Chondrocyte (in vitro differentiated cells): ENCODE measurements around the gene RPLP2. TPM values are rescaled to one million over a fixed set of nuclear protein-coding genes. Genes with fewer than 3 reads are reported as not detected.
A peak's percentile ranks its signal among the peaks of the same experiment; 100 is the strongest.

Experiments
- DNase-seq: peaks from one replicate; pipeline ENCODE4 v3.0.0; 2021; ENCODE audit warnings: mixed read lengths, low spot score
- H3K27ac Mint-ChIP-seq: one replicate; pipeline ENCODE4 v1.8.0; 2021; ENCODE audit warnings: mild to moderate bottlenecking, moderate library complexity, mixed read lengths; ENCODE audit not compliant: unreplicated experiment
- H3K27me3 Mint-ChIP-seq: 2 replicates; pipeline ENCODE4 v1.8.0; 2021; ENCODE audit warnings: low read depth, mixed read lengths
- H3K36me3 Mint-ChIP-seq: 2 replicates; pipeline ENCODE4 v1.8.0; 2021; ENCODE audit warnings: low read depth, mixed read lengths
- H3K4me1 Mint-ChIP-seq: 2 replicates; pipeline ENCODE4 v1.8.0; 2021; ENCODE audit warnings: low read depth, mild to moderate bottlenecking, mixed read lengths
- H3K4me3 Mint-ChIP-seq: one replicate; pipeline ENCODE4 v1.8.0; 2021; ENCODE audit warnings: mild to moderate bottlenecking, moderate library complexity, mixed read lengths; ENCODE audit not compliant: unreplicated experiment
- H3K9me3 Mint-ChIP-seq: 2 replicates; pipeline ENCODE4 v1.8.0; 2021; ENCODE audit warnings: low read depth, mixed read lengths
- CTCF ChIP-seq: fragments of 200-600 bp; sonication (generic); IDR thresholded peaks from 2 replicates; pipeline ENCODE4 v1.5.0; 2021; ENCODE audit warnings: antibody characterized with exemption, mild to moderate bottlenecking, moderate library complexity
- total RNA-seq: library from RNA; stranded (reverse); gene quantifications from 3 replicates; pipeline ENCODE4 v1.2.1, GENCODE V29; 2021

The RPLP2 gene
- total RNA-seq, 1 donor from 2014 or later, result 1,171 TPM

GRCh38 chr11:847876-848275 is 38.1 kb downstream of the RPLP2 start:
- no peaks in the 10 kb centered on the region for H3K9me3 Mint-ChIP-seq
- DNase-seq, result no peak
- no peak overlapping the region for H3K4me3 Mint-ChIP-seq
- H3K4me1 Mint-ChIP-seq, result peaks cover 38% of the 10 kb centered on the region
- H3K27me3 Mint-ChIP-seq, result no peaks in the 10 kb centered on the region
- no peak overlapping the region for H3K27ac Mint-ChIP-seq
- H3K36me3 Mint-ChIP-seq, result no peaks in the 10 kb centered on the region
- no peak for TF ChIP-seq CTCF

- Mint-ChIP-seq H3K27me3 (no peaks in the 10 kb centered on the region), H3K9me3 (no peaks in the 10 kb centered on the region), H3K36me3 (no peaks in the 10 kb centered on the region), H3K27ac (no peak overlapping the region), H3K4me1 (peaks cover 35% of the 10 kb centered on the region), H3K4me3 (no peak overlapping the region)
- peak; percentile 85 for TF ChIP-seq CTCF
- no peak for DNase-seq
Observed at GRCh38 chr11:848380-848931, 38.7 kb downstream of the RPLP2 start.

GRCh38 chr11:849104-849824 is 39.5 kb downstream of the RPLP2 start:
- no peaks in the 10 kb centered on the region for H3K9me3 Mint-ChIP-seq
- no peak for TF ChIP-seq CTCF
- H3K4me1 Mint-ChIP-seq, result peaks cover 27% of the 10 kb centered on the region
- H3K4me3 Mint-ChIP-seq, result peak overlapping the region; percentile 64
- H3K27ac Mint-ChIP-seq, result no peak overlapping the region
- no peak for DNase-seq
- no peaks in the 10 kb centered on the region for H3K27me3 Mint-ChIP-seq
- H3K36me3 Mint-ChIP-seq, result no peaks in the 10 kb centered on the region

- Mint-ChIP-seq H3K36me3 (no peaks in the 10 kb centered on the region), H3K4me3 (peak overlapping the region; percentile 58), H3K27me3 (no peaks in the 10 kb centered on the region), H3K9me3 (no peaks in the 10 kb centered on the region), H3K4me1 (peaks cover 20% of the 10 kb centered on the region), H3K27ac (no peak overlapping the region)
- no peak for DNase-seq
- no peak for TF ChIP-seq CTCF
Observed at GRCh38 chr11:849951-850774, 40.4 kb downstream of the RPLP2 start.
